Measurements from ENCODE around the gene HTRA1. TPM values are rescaled to one million over a fixed set of nuclear protein-coding genes. Genes with fewer than 3 reads are reported as not detected.

Gene HTRA1
- total and polyA plus RNA-seq, 12 donors: 23.4 to 108 (median 70.2) TPM

DNA sequence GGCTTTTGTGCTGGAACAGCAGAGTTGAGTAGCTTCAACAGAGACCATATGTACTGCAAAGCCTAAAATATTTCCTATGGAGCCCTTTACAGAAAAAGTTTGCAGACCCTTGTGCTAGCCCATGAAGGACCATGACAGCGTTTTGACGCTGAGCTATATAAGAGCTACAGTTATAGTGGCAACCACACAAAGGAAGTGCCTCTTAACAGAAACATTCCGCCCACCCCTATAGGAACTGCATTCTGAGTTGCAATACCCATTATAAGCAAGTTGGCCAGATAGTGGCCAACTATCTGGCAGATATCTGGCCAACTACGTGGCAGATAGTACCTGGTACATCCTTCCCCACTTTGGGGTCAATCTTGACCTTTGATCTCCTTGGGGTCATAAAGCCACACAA is 51.7 kb downstream of the HTRA1 start:
- Histone ChIP-seq H3K36me3 (peaks cover 0 to 91% (median 36%) of the 10 kb centered on the region in 9 donors), H3K4me1 (peaks cover 0 to 31% (median 20%) of the 10 kb centered on the region in 9 donors), H3K9me3 (no peaks in the 10 kb centered on the region), H3K27ac (no peak overlapping the region), H3K27me3 (no peaks in the 10 kb centered on the region), H3K4me3 (no peak overlapping the region)
- TF ChIP-seq, protein P1, sequence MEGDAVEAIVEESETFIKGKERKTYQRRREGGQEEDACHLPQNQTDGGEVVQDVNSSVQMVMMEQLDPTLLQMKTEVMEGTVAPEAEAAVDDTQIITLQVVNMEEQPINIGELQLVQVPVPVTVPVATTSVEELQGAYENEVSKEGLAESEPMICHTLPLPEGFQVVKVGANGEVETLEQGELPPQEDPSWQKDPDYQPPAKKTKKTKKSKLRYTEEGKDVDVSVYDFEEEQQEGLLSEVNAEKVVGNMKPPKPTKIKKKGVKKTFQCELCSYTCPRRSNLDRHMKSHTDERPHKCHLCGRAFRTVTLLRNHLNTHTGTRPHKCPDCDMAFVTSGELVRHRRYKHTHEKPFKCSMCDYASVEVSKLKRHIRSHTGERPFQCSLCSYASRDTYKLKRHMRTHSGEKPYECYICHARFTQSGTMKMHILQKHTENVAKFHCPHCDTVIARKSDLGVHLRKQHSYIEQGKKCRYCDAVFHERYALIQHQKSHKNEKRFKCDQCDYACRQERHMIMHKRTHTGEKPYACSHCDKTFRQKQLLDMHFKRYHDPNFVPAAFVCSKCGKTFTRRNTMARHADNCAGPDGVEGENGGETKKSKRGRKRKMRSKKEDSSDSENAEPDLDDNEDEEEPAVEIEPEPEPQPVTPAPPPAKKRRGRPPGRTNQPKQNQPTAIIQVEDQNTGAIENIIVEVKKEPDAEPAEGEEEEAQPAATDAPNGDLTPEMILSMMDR (IDR thresholded peaks at IDR 0.05): no peak
- DNase-seq (no peak), ATAC-seq (no peak)
- WGBS, 2 donors: 88 to 95% methylated on average over 4 of the region's 4 CpGs
- intact Hi-C loops (cut with DNase I): no loop called here

DNA sequence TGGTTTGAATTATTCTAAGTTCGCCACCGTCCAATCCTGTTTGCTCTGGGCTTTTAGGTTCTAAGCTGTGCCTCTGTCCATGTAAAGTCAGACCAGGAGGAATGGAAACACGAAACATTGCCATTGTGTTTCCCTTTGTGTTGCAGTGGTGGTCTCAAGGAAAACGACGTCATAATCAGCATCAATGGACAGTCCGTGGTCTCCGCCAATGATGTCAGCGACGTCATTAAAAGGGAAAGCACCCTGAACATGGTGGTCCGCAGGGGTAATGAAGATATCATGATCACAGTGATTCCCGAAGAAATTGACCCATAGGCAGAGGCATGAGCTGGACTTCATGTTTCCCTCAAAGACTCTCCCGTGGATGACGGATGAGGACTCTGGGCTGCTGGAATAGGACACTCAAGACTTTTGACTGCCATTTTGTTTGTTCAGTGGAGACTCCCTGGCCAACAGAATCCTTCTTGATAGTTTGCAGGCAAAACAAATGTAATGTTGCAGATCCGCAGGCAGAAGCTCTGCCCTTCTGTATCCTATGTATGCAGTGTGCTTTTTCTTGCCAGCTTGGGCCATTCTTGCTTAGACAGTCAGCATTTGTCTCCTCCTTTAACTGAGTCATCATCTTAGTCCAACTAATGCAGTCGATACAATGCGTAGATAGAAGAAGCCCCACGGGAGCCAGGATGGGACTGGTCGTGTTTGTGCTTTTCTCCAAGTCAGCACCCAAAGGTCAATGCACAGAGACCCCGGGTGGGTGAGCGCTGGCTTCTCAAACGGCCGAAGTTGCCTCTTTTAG is 52.9 kb downstream of the HTRA1 start:
- H3K27ac ChIP-seq: peak overlapping the region in 8 of 10 donors; percentile 25 to 62 (median 41)
- H3K9me3 ChIP-seq: no peaks in the 10 kb centered on the region
- TF ChIP-seq, protein P1 (IDR thresholded peaks at IDR 0.05): no peak
- intact Hi-C loops (cut with DNase I): no loop called here
- ATAC-seq (no peak), DNase-seq (no peak)
- H3K36me3 ChIP-seq: peaks cover 0 to 80% (median 26%) of the 10 kb centered on the region in 9 donors
- 88 to 89% methylated on average over 22 of the region's 22 CpGs for WGBS, 2 donors
- H3K27me3 ChIP-seq: no peaks in the 10 kb centered on the region
- H3K4me1 ChIP-seq: peaks cover 0 to 28% (median 19%) of the 10 kb centered on the region in 9 donors
- no peak overlapping the region for H3K4me3 ChIP-seq

DNA sequence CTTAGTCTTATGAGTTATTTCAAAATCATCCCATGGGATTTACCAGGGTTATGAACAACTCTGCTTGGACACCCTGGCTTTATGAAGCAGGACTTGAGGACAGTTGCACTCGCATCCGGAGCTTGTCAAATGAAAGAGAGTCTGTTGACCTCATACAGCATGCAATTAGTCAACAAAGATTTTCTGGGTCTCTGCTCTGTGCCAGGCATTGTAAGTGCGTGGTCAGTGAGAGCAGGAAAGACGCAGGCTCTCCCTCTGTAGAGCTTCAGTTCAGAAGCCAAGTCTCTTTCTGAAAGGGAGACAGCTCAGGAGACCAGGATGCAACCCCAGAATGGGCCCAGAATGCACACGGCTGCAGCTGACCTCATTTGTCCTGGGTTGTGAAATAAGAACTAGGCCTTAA is 53.7 kb downstream of the HTRA1 start:
- 70 to 74% methylated on average over 5 of the region's 5 CpGs for WGBS, 2 donors
- ATAC-seq (peak; percentile 64 to 82 (median 73)), DNase-seq (peak in 1 of 2 donors; percentile 27)
- Histone ChIP-seq H3K9me3 (no peaks in the 10 kb centered on the region), H3K4me1 (peaks cover 0 to 28% (median 19%) of the 10 kb centered on the region in 9 donors), H3K36me3 (peaks cover 0 to 72% (median 19%) of the 10 kb centered on the region in 9 donors), H3K4me3 (no peak overlapping the region), H3K27me3 (no peaks in the 10 kb centered on the region), H3K27ac (peak overlapping the region in 7 of 10 donors; percentile 25 to 71 (median 55))
- TF ChIP-seq, protein P1 (IDR thresholded peaks at IDR 0.05): no peak
- intact Hi-C loops (cut with DNase I): no loop called here

DNA sequence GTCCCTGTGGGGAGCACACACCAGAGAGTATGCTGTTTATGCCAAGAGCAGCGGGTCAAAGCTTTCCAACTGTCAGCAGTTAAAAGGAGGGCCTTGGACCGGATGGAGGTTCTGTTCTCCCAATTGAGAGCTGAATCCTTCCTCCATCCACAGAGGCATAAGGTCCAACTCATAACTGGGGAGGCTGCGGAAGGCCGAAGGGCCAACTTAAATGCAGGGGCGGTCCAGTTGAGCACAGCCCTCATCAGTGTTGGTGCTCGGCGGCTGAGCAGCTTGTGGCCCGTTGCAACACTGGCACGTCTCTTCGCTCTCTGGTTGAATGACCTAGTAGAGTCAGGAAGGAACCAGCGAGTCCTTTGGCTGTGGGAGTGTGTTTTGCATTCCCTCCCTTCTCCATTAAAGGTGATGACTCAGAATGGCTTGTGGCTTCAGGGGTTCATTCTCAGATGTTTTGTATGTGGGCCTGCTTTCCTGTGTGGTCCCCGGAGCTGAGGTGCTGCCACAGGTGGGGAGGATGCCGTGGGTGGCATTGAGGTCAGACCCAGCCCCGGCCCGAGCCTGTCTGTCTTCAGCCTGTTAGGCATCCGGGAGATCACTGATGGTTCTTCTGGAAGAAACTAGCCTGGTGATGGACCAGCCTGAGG is 54.4 kb downstream of the HTRA1 start:
- no peak overlapping the region for H3K4me3 ChIP-seq
- intact Hi-C loops (cut with DNase I): no loop called here
- no peaks in the 10 kb centered on the region for H3K27me3 ChIP-seq
- TF ChIP-seq, protein P1 (IDR thresholded peaks at IDR 0.05): no peak
- WGBS, 2 donors: 78 to 84% methylated on average over 16 of the region's 16 CpGs
- no peaks in the 10 kb centered on the region for H3K9me3 ChIP-seq
- peaks cover 0 to 65% (median 15%) of the 10 kb centered on the region in 9 donors for H3K36me3 ChIP-seq
- peak; percentile 53 to 82 (median 66) for ATAC-seq
- DNase-seq: peak; percentile 27 to 43
- H3K4me1 ChIP-seq: peaks cover 0 to 28% (median 19%) of the 10 kb centered on the region in 9 donors
- H3K27ac ChIP-seq: peak overlapping the region in 8 of 10 donors; percentile 6 to 71 (median 49)

Data from heart right ventricle (tissue), 16 donors.